ENCODE results near the gene SLC39A11.

DNA sequence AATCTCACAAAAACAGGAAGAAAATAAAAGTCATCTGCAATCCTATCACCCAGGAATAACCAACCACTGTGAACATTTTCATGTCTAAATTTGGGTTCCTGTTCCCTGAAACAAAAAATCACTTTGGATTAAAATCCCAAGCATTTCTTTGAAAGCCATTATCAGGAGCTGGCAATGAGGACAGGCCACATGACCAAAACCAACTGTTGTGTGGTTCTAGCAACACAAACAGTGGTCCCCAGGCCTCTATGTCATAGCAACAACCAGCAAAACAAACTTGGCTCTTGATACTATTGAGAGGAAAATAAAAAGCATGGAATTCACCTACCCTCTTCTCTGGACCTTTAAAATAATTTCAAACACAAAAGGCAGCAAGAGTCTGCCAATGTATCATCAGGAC, 252.5 kb downstream of the SLC39A11 start:
- TF ChIP-seq CTCF (conservative IDR thresholded peaks at IDR 0.05; ENCODE audit: low read depth, low read length) (no peak), EZH2 (IDR thresholded peaks at IDR 0.05; ENCODE audit: borderline replicate concordance, low read depth, low read length, poor library complexity, severe bottlenecking) (no peak)
